Cardiac muscle cell (in vitro differentiated cells and primary cell): ENCODE measurements around the gene SLC9A8. TPM values are rescaled to one million over a fixed set of nuclear protein-coding genes. Genes with fewer than 3 reads are reported as not detected.

ENCODE experiments used
- DNase-seq, 2 donors: peaks; one replicate each; pipeline versions ENCODE4 v3.0.0 to v3.0.0-alpha.2; 2010 to 2017; ENCODE audit warnings: low read depth in 1 of 2, low spot score in 1 of 2
- H3K27ac ChIP-seq: fragments of 200-600 bp; sonication (generic); 2 replicates; pipeline ENCODE4 v1.5.1; 2016
- H3K27me3 ChIP-seq: fragments of 200-600 bp; sonication (generic); 2 replicates; pipeline ENCODE4 v1.6.0; 2016; ENCODE audit warnings: control low read depth
- H3K36me3 ChIP-seq: fragments of 200-600 bp; sonication (generic); 2 replicates; pipeline ENCODE4 v1.5.1; 2016; ENCODE audit warnings: control low read depth
- H3K4me1 ChIP-seq: fragments of 200-600 bp; sonication (generic); 2 replicates; pipeline ENCODE4 v1.8.1; 2017; ENCODE audit warnings: low read depth, mild to moderate bottlenecking, mixed run types
- H3K4me3 ChIP-seq: fragments of 200-600 bp; sonication (generic); 2 replicates; pipeline ENCODE4 v1.5.1; 2016; ENCODE audit warnings: mild to moderate bottlenecking
- H3K9me3 ChIP-seq: fragments of 200-600 bp; sonication (generic); 2 replicates; pipeline ENCODE4 v1.5.1; 2017; ENCODE audit warnings: low read depth, mild to moderate bottlenecking, control low read depth
- polyA plus RNA-seq: library from polyadenylated mRNA; unstranded; fragments of >200 nt; fragmentation: Nextera tagmentation; extraction: Ambion mirVana; gene quantifications from 2 replicates; pipeline ENCODE4 v1.2.1, GENCODE V29; 2016
- total RNA-seq: library from RNA; depleted of rRNA; stranded (reverse); fragments of >200 nt; gene quantifications from 2 replicates; pipeline ENCODE4 v1.2.3, GENCODE V29; 2016
- TF ChIP-seq, protein P1 (sequence below): IDR thresholded peaks from 2 replicates; pipeline ENCODE4 v1.5.1; 2012; ENCODE audit warnings: low read depth, mild to moderate bottlenecking, low read length

The SLC9A8 gene
- total and polyA plus RNA-seq, 2 experiments from 2014 or later = 4.4 to 9.4 TPM

DNA sequence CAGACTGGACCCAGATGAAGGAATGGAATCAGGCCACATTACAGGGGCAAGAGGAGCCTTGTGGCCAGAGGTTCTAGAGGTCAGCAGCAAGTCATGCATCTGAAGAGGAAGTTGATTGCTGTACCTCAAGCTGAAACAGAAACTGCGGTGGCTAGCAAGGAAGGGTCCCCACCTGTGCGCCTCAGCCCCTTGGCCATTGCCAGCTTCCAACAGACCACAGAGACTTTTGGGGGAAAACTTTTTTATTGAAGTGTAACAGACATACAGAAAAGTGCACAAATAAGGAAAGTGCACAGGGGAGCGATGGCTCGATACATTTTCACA, 26.8 kb upstream of the SLC9A8 start:
- DNase-seq = no peak
- Histone ChIP-seq H3K27ac (no peak overlapping the region), H3K27me3 (no peaks in the 10 kb centered on the region), H3K4me1 (no peaks in the 10 kb centered on the region), H3K36me3 (no peaks in the 10 kb centered on the region), H3K4me3 (no peak overlapping the region), H3K9me3 (no peaks in the 10 kb centered on the region)
- TF ChIP-seq, protein P1, sequence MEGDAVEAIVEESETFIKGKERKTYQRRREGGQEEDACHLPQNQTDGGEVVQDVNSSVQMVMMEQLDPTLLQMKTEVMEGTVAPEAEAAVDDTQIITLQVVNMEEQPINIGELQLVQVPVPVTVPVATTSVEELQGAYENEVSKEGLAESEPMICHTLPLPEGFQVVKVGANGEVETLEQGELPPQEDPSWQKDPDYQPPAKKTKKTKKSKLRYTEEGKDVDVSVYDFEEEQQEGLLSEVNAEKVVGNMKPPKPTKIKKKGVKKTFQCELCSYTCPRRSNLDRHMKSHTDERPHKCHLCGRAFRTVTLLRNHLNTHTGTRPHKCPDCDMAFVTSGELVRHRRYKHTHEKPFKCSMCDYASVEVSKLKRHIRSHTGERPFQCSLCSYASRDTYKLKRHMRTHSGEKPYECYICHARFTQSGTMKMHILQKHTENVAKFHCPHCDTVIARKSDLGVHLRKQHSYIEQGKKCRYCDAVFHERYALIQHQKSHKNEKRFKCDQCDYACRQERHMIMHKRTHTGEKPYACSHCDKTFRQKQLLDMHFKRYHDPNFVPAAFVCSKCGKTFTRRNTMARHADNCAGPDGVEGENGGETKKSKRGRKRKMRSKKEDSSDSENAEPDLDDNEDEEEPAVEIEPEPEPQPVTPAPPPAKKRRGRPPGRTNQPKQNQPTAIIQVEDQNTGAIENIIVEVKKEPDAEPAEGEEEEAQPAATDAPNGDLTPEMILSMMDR = no peak

DNA sequence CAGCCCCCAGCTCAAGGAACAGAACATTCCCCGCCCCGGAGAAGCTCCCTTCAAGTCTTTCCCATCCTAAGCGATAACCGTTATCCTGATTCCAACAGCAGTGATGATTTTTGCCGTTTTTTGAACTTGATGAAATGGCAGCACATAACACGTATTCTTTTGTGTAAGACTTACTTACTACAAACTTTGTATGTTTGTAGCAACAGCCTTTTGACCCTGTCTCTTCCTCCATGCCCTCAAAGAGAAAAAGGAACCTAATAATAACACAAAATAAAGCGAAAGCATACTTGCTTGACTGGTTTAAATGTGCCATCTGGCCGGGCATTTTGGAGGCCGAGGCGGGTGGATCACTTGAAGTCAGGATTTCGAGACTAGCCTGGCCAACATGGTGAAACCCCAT, 26.4 kb upstream of the SLC9A8 start:
- no peaks in the 10 kb centered on the region for H3K36me3 ChIP-seq
- TF ChIP-seq, protein P1 = no peak
- no peak overlapping the region for H3K27ac ChIP-seq
- no peaks in the 10 kb centered on the region for H3K27me3 ChIP-seq
- H3K4me3 ChIP-seq = no peak overlapping the region
- DNase-seq = no peak
- H3K9me3 ChIP-seq = no peaks in the 10 kb centered on the region
- no peaks in the 10 kb centered on the region for H3K4me1 ChIP-seq

DNA sequence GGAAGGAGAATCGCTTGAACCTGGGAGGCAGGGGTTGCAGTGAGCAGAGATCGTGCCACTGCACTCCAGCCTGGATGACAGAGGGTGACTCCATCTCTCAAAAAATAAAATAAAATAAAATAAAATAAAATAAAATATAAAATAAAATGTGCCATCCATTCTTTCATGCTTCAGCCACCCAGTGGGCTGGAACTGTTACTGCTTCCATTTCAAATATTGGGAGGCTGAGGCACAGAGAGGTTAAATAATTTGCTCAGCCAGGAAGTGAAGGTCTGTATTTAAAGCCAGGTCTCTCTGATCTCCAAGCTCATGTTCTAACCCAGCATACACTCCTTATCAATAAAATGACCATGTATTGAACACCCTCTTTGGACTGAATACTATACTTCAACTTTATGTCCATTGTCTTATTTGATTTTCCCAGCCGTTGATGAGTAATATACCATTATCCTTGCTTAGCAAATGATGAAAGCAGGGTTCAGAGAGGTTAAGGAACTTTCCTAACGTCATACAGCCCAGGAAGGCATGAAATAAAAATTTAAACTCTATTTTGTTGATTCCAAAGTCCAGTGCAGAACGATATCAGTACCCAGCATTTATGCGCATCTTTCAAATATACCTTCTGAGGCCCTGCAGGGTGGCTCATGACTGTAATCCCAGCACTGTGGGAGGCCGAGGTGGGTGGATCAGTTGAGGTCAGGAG, 25.8 kb upstream of the SLC9A8 start:
- Histone ChIP-seq H3K27ac (no peak overlapping the region), H3K9me3 (no peaks in the 10 kb centered on the region), H3K27me3 (no peaks in the 10 kb centered on the region), H3K4me3 (no peak overlapping the region), H3K4me1 (no peaks in the 10 kb centered on the region), H3K36me3 (no peaks in the 10 kb centered on the region)
- TF ChIP-seq, protein P1 = peak; percentile 38
- peak in 1 of 2 donors; percentile 23 for DNase-seq

DNA sequence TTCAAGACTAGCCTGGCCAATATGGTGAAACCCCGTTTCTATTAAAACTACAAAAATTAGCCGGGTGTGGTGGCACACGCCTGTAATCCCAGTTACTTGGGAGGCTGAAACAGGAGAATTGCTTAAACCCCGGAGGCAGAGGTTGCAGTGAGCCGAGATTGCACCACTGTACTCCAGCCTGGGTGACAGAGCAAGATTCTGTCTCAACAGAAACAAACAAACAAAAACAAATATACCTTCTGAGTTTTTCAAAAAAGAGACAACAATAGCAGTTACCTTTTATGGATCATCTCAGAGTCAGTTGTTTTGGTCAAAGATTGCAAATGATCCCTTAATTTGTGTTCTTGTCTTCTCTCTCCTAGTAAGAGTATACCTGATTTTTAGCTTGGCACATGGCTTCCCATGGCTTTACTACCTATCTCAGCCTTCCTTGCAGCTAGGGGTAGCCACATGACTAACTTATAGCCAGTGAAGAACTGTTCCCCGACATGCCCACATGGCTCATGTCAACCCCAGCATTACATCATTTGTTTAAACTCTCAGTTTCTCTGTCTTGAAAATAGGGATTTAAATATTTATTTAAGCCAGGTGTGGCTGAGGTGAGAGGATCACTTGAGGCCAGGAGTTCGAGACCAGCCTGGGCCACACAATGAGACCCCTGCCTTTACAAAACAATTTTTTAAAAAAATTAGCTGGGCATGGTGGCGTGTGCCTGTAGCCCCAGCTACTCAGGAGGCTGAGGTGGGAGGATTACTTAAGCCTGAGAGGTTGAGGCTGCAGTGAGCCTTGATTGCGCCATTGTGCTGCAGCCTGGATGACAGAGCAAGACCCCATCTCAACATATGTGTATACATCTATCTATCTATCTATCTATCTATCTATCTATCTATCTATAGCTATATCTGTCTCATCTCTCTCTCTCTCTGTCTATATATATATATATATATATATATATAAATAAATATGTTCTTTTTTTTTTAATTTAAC, 25.0 kb upstream of the SLC9A8 start:
- Histone ChIP-seq H3K9me3 (no peaks in the 10 kb centered on the region), H3K36me3 (no peaks in the 10 kb centered on the region), H3K27ac (no peak overlapping the region), H3K4me3 (no peak overlapping the region), H3K27me3 (no peaks in the 10 kb centered on the region), H3K4me1 (no peaks in the 10 kb centered on the region)
- no peak for DNase-seq
- TF ChIP-seq, protein P1 = no peak

DNA sequence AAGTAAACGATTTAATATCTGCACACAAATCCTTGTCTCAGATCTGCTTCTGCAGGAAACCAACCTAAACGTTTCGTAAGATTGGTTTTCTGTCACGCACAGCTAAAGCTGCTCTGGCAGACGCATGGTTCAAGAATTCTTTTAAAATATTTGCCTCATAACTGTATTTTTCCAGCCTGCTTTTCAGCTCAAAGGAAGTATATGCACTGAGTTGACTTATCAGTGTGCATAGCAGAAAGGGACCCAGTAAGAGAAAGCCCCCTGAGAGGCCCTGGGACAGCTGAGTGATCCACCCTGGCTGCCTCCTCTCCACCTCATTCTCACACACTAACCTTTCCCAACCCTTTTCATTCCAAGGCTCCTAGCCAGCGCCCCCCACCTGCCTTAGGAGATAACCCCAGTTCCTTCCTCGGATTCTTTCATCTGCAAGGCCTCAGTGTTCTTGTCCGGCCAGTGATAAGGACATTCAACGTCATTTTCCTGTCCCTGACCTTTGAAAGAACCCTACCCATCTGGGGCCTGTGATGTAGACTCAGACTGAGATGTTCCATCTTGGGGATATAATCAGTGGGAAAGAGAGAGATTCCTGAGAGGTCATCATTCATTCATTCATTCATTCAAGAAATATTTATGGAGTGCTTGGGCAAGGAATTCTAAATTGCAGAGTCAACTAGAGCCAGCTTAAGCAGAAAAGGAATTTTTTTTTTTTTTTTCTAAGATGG, 22.4 kb upstream of the SLC9A8 start:
- H3K4me1 ChIP-seq = no peaks in the 10 kb centered on the region
- H3K27ac ChIP-seq = no peak overlapping the region
- H3K9me3 ChIP-seq = no peaks in the 10 kb centered on the region
- TF ChIP-seq, protein P1 = no peak
- no peaks in the 10 kb centered on the region for H3K27me3 ChIP-seq
- peak in 1 of 2 donors; percentile 88 for DNase-seq
- H3K4me3 ChIP-seq = no peak overlapping the region
- H3K36me3 ChIP-seq = no peaks in the 10 kb centered on the region
